Activated effector memory CD4-positive, alpha-beta T cell treated with anti-CD3 and anti-CD28 coated beads, Interleukin-2, amount 50 U/mL, for 16 hours (primary cell): Measurements from ENCODE around the gene C3orf18.

Experiments used
- DNase-seq: peaks from one replicate; pipeline ENCODE4 v3.0.0-alpha.2; 2020

C3orf18 gene

GRCh38 chr3:50577348-50577747 is 9.8 kb upstream of the C3orf18 start:
- no peak for DNase-seq

GRCh38 chr3:50575372-50575771 is 7.8 kb upstream of the C3orf18 start:
- DNase-seq: no peak

GRCh38 chr3:50574444-50574831 is 6.9 kb upstream of the C3orf18 start:
- DNase-seq: no peak

- DNase-seq: peak; percentile 88
Measured at GRCh38 chr3:50573566-50574443, 6.3 kb upstream of the C3orf18 start.

GRCh38 chr3:50572801-50573371 is 5.3 kb upstream of the C3orf18 start:
- peak; percentile 81 for DNase-seq

GRCh38 chr3:50572158-50572557 is 4.6 kb upstream of the C3orf18 start:
- DNase-seq: peak; percentile 93

GRCh38 chr3:50571486-50571885 is 3.9 kb upstream of the C3orf18 start:
- no peak for DNase-seq

- no peak for DNase-seq
Measured at GRCh38 chr3:50570508-50571279, 3.1 kb upstream of the C3orf18 start.

- DNase-seq: peak; percentile 97
Measured at GRCh38 chr3:50568947-50569749, 1.6 kb upstream of the C3orf18 start, which contains the start of gene HEMK1. TSS of gene HEMK1 (plus strand) at chr3:50569522. CDS start at chr3:50571105, 1,583 bp downstream.

- no peak for DNase-seq
Measured at GRCh38 chr3:50567011-50567385, 549 bp downstream of the C3orf18 start.

- no peak for DNase-seq
Measured at GRCh38 chr3:50564321-50564720, 3.2 kb downstream of the C3orf18 start.

GRCh38 chr3:50563867-50564266 is 3.7 kb downstream of the C3orf18 start:
- DNase-seq: no peak

- DNase-seq: no peak
Measured at GRCh38 chr3:50562861-50563260, 4.7 kb downstream of the C3orf18 start.

- DNase-seq: no peak
Measured at GRCh38 chr3:50559702-50560101, 7.8 kb downstream of the C3orf18 start.

- no peak for DNase-seq
Measured at GRCh38 chr3:50557915-50558314, 9.6 kb downstream of the C3orf18 start.

- no peak for DNase-seq
Measured at GRCh38 chr3:50557106-50557505, 10.4 kb downstream of the C3orf18 start.

GRCh38 chr3:50554553-50554952 is 13.0 kb downstream of the C3orf18 start:
- DNase-seq: no peak

- DNase-seq: no peak
Measured at GRCh38 chr3:50552598-50552997, 14.9 kb downstream of the C3orf18 start.

- no peak for DNase-seq
Measured at GRCh38 chr3:50551681-50552435, 15.7 kb downstream of the C3orf18 start.

- DNase-seq: no peak
Measured at GRCh38 chr3:50551054-50551659, 16.4 kb downstream of the C3orf18 start.

GRCh38 chr3:50550079-50550736 is 17.3 kb downstream of the C3orf18 start:
- DNase-seq: peak; percentile 86
